Esophagus muscularis mucosa (tissue), 4 donors: ENCODE measurements around the gene IL36A. TPM values are rescaled to one million over a fixed set of nuclear protein-coding genes. Genes with fewer than 3 reads are reported as not detected.

ENCODE experiments used
- DNase-seq: peaks from one replicate; pipeline ENCODE4 v3.0.0-alpha.2; 2017; ENCODE audit errors: extremely low spot score
- H3K27ac ChIP-seq, 4 donors: fragments of 200-600 bp; sonication (generic); replicated peaks in 1 of 4; 1 replicate in 3 of 4; 2 replicates in 1 of 4; pipeline ENCODE4 v1.5.1; 2016 to 2019; ENCODE audit warnings: mild to moderate bottlenecking in 1 of 4
- H3K27me3 ChIP-seq, 4 donors: fragments of 200-600 bp; sonication (generic); one replicate each; pipeline versions ENCODE4 v1.5.1 to v1.6.0; 2016 to 2019
- H3K36me3 ChIP-seq, 4 donors: fragments of 200-600 bp; sonication (generic); one replicate each; pipeline ENCODE4 v1.5.1; 2016 to 2019
- H3K4me1 ChIP-seq, 4 donors: fragments of 200-600 bp; sonication (generic); one replicate each; pipeline ENCODE4 v1.5.1; 2016 to 2019
- H3K4me3 ChIP-seq, 4 donors: fragments of 200-600 bp; sonication (generic); 1 replicate in 2 of 4; 2 replicates in 2 of 4; pipeline ENCODE4 v1.5.1; 2016 to 2019; ENCODE audit warnings: mild to moderate bottlenecking in 4 of 4, moderate library complexity in 1 of 4
- H3K9me3 ChIP-seq, 4 donors: fragments of 200-600 bp; sonication (generic); 1 replicate in 3 of 4; 2 replicates in 1 of 4; pipeline ENCODE4 v1.5.1; 2016 to 2019
- CTCF ChIP-seq, 3 experiments: fragments of 200-600 bp in 2 of 3; fragments of 450-650 bp in 1 of 3; sonication (generic) in 2 of 3; IDR thresholded peaks; one replicate each; pipeline ENCODE4 v1.5.1; 2017 to 2019; ENCODE audit warnings: antibody characterized with exemption in 3 of 3, mild to moderate bottlenecking in 2 of 3, moderate library complexity in 1 of 3
- EP300 ChIP-seq: sonication (generic); formaldehyde crosslinking; IDR thresholded peaks from one replicate; pipeline ENCODE4 v1.6.1; 2017; ENCODE audit warnings: antibody characterized with exemption
- POLR2A ChIP-seq: fragments of 450-650 bp; IDR thresholded peaks from one replicate; pipeline ENCODE4 v1.6.1; 2017; ENCODE audit warnings: antibody characterized with exemption, moderate library complexity, mild to moderate bottlenecking, low read depth
- POLR2AphosphoS5 ChIP-seq, 2 donors: sonication (generic); formaldehyde crosslinking; IDR thresholded peaks; one replicate each; pipeline ENCODE4 v1.6.1; 2017; ENCODE audit warnings: antibody characterized with exemption in 2 of 2
- WGBS: methylation state at CpG from one replicate; pipeline ENCODE4 v1.1.5; 2018; 5-methylcytosine and 5-hydroxymethylcytosine counted together
- intact Hi-C: fragments of 100-400 bp; cut with DNase I; formaldehyde crosslinking; loops from one replicate; pipeline ENCODE4 v1.15.1; 2023
- total RNA-seq, 4 donors: library from RNA; depleted of rRNA; stranded (reverse); fragments of >200 nt; gene quantifications; one replicate each; pipeline versions ENCODE4 v1.1.0 to v1.2.1, GENCODE V29; 2016

Gene IL36A
- total RNA-seq, 4 donors from 2014 or later, result not detected

- intact Hi-C loops, result no loop called here
- Histone ChIP-seq H3K9me3 (no peaks in the 10 kb centered on the region), H3K4me3 (no peak overlapping the region), H3K36me3 (no peaks in the 10 kb centered on the region), H3K27me3 (peaks cover 0 to 6% (median 0%) of the 10 kb centered on the region in 4 donors), H3K27ac (no peak overlapping the region), H3K4me1 (no peaks in the 10 kb centered on the region)
- WGBS, result 59% methylated on average over 1 of the region's 2 CpGs
- TF ChIP-seq EP300 (no peak), POLR2A (no peak), POLR2AphosphoS5 (IDR thresholded peaks at IDR 0.05) (no peak), CTCF (IDR thresholded peaks at IDR 0.05) (no peak)
- peak; percentile 60 for DNase-seq
These were observed 44.9 kb upstream of the IL36A start for GRCh38 chr2:112960230-112960825.

GRCh38 chr2:112962308-112963175 is 42.7 kb upstream of the IL36A start:
- Histone ChIP-seq H3K4me1 (no peaks in the 10 kb centered on the region), H3K4me3 (no peak overlapping the region), H3K36me3 (no peaks in the 10 kb centered on the region), H3K27me3 (peaks cover 0 to 6% (median 0%) of the 10 kb centered on the region in 4 donors), H3K27ac (no peak overlapping the region), H3K9me3 (no peaks in the 10 kb centered on the region)
- intact Hi-C loops, result no loop called here
- peak; percentile 45 for DNase-seq
- TF ChIP-seq POLR2A (no peak), POLR2AphosphoS5 (IDR thresholded peaks at IDR 0.05) (no peak), EP300 (no peak), CTCF (IDR thresholded peaks at IDR 0.05) (no peak)
- 70% methylated on average over 3 of the region's 3 CpGs for WGBS

- no peaks in the 10 kb centered on the region for H3K36me3 ChIP-seq
- H3K4me1 ChIP-seq, result no peaks in the 10 kb centered on the region
- intact Hi-C loops, result no loop called here
- TF ChIP-seq CTCF (IDR thresholded peaks at IDR 0.05) (no peak), EP300 (no peak), POLR2A (no peak), POLR2AphosphoS5 (IDR thresholded peaks at IDR 0.05) (no peak)
- peaks cover 0 to 4% (median 0%) of the 10 kb centered on the region in 4 donors for H3K27me3 ChIP-seq
- H3K9me3 ChIP-seq, result no peaks in the 10 kb centered on the region
- DNase-seq, result no peak
- no peak overlapping the region for H3K4me3 ChIP-seq
- H3K27ac ChIP-seq, result no peak overlapping the region
- 84% methylated on average over 2 of the region's 2 CpGs for WGBS
These were observed 38.2 kb upstream of the IL36A start for GRCh38 chr2:112967023-112967422.

- intact Hi-C loops, result no loop called here
- TF ChIP-seq EP300 (no peak), POLR2A (no peak), CTCF (IDR thresholded peaks at IDR 0.05) (no peak), POLR2AphosphoS5 (IDR thresholded peaks at IDR 0.05) (no peak)
- no peaks in the 10 kb centered on the region for H3K36me3 ChIP-seq
- WGBS, result 88% methylated on average over 5 of the region's 5 CpGs
- H3K27me3 ChIP-seq, result peaks cover 0 to 8% (median 2%) of the 10 kb centered on the region in 4 donors
- no peak for DNase-seq
- no peaks in the 10 kb centered on the region for H3K9me3 ChIP-seq
- no peak overlapping the region for H3K27ac ChIP-seq
- no peak overlapping the region for H3K4me3 ChIP-seq
- H3K4me1 ChIP-seq, result no peaks in the 10 kb centered on the region
These were observed 32.7 kb upstream of the IL36A start for GRCh38 chr2:112972423-112973086.
